ENCODE results near the gene CHST15. TPM values are rescaled to one million over a fixed set of nuclear protein-coding genes. Genes with fewer than 3 reads are reported as not detected.

The CHST15 gene
- total and polyA plus RNA-seq, 2 of the 13 experiments (the other 11 are each of a cell fraction or from before 2014, with no cell fraction given) = 1.4 to 94.7 TPM

DNA sequence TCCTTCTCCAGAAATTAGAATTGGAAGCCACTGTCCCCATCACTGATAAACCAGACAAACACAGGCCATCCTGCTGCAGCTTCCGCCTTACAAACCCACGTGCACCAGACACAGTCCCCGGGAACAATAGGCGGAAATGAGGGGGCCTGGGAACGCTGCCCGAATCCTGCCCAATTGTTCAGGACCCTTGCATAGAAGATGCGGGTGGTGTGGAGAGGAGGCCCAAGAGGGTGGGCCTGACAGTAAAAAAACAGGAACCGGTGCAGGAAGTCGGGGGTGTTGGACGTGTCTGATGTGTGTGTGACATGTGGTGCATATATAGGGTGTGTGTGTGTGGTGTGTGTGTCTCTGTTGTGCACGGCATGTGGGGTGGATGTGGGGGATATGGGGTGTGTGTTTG is 26.5 kb upstream of the CHST15 start (continued):
- TF ChIP-seq ZNF646 (CRISPR knock-in tag; IDR thresholded peaks at IDR 0.05) = no peak
- no peak for TF ChIP-seq NFE2L2 (IDR thresholded peaks at IDR 0.05; ENCODE audit: low read length)
- TF ChIP-seq ZNF83 (CRISPR knock-in tag; IDR thresholded peaks at IDR 0.05; ENCODE audit: borderline replicate concordance) = no peak
- TF ChIP-seq TP53 (CRISPR knock-in tag; conservative IDR thresholded peaks at IDR 0.05) = no peak
- TF ChIP-seq HOXD1 (CRISPR knock-in tag; IDR thresholded peaks at IDR 0.05) = no peak
- TF ChIP-seq SMAD3 (CRISPR knock-in tag; IDR thresholded peaks at IDR 0.05) = no peak
- no peak for TF ChIP-seq ZSCAN30 (CRISPR knock-in tag; IDR thresholded peaks at IDR 0.05)
- TF ChIP-seq MAFG (CRISPR knock-in tag; IDR thresholded peaks at IDR 0.05) = no peak

DNA sequence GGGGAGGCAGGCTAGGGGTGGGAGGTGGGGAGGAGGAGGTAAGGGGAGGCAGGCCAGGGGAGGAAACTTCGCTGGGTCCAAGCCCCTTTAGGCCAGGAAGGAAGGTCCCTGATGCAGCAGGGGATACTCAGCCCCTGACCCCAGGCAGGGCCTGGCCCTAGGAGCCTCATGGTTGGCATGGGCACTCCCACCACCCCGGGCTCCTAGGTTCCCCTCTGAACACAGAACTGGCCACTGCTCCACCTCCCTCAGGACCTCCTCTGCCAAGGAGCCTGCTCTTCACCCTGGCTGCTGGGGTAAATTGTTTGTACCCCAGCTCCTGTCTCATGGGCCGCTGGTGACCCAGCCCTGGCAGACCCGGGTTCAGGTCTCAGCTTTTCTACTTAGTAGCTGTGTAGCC is 25.8 kb upstream of the CHST15 start:
- intact Hi-C loops (cut with micrococcal nuclease; ENCODE audit: unreplicated experiment) = no loop called here
- H3K27me3 ChIP-seq (ENCODE audit: control insufficient read depth in 1 of 2, insufficient read depth in 2 of 2, low read length in 2 of 2) = peaks cover 8 to 42% of the 10 kb centered on the region in 2 experiments; a peak in 4 of 5 replicates
- DNase-seq (ENCODE audit: low spot score) (no peak), FAIRE-seq (no peak), ATAC-seq (no peak)
- ChIA-PET POLR2A (no interaction called here), CTCF (ENCODE audit: low intra/inter-chr PET ratio, low total read pairs) (no interaction called here)
- no peak overlapping the region for H2AFZ ChIP-seq (ENCODE audit: low read length)
- no peaks in the 10 kb centered on the region for H3K4me1 ChIP-seq (ENCODE audit: insufficient read depth, low read length)
- H3K9me3 ChIP-seq (ENCODE audit: low read length) = no peaks in the 10 kb centered on the region
- H3K4me2 ChIP-seq (ENCODE audit: low read depth, low read length) = no peak overlapping the region
- no peaks in the 10 kb centered on the region for H4K20me1 ChIP-seq (ENCODE audit: insufficient read depth, low read length)
- no peaks in the 10 kb centered on the region for H3K36me3 ChIP-seq (replicated peaks in 1 of 2; ENCODE audit: control insufficient read depth in 1 of 2, insufficient read depth in 2 of 2, low read length in 2 of 2)
- no peak overlapping the region for H3K4me3 ChIP-seq (replicated peaks in 1 of 3; ENCODE audit: insufficient read depth in 1 of 3, low read depth in 2 of 3, low read length in 3 of 3)
- no peak overlapping the region for H3K9ac ChIP-seq (ENCODE audit: insufficient read depth, low read depth, low read length)
- TF ChIP-seq SIN3A (IDR thresholded peaks at IDR 0.05; ENCODE audit: borderline replicate concordance, low read depth, low read length) (no peak), ZFP62 (CRISPR knock-in tag; IDR thresholded peaks at IDR 0.05) (no peak)
- TF ChIP-seq, protein P1, sequence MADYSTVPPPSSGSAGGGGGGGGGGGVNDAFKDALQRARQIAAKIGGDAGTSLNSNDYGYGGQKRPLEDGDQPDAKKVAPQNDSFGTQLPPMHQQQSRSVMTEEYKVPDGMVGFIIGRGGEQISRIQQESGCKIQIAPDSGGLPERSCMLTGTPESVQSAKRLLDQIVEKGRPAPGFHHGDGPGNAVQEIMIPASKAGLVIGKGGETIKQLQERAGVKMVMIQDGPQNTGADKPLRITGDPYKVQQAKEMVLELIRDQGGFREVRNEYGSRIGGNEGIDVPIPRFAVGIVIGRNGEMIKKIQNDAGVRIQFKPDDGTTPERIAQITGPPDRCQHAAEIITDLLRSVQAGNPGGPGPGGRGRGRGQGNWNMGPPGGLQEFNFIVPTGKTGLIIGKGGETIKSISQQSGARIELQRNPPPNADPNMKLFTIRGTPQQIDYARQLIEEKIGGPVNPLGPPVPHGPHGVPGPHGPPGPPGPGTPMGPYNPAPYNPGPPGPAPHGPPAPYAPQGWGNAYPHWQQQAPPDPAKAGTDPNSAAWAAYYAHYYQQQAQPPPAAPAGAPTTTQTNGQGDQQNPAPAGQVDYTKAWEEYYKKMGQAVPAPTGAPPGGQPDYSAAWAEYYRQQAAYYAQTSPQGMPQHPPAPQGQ (CRISPR knock-in tag; IDR thresholded peaks at IDR 0.05; ENCODE audit: borderline replicate concordance) = no peak
- in situ Hi-C loops (cut with HindIII; ENCODE audit: extremely low pct_ligation_motif_present, low pct_unique_long_range_greater_than_20kb) = no loop called here
- no peaks in the 10 kb centered on the region for H3K79me2 ChIP-seq (ENCODE audit: insufficient read depth, low read length)
- no TSS peak for BruUV-seq (replicated peaks)
- WGBS (ENCODE audit: low lambda C conversion rate) = no CpG with 5 or more reads among the region's 4 CpGs
- no peak overlapping the region for H3K27ac ChIP-seq (ENCODE audit: extremely low read length, insufficient read depth, low read length)

All from HepG2 (cell line).